Measurements from ENCODE around the gene PWWP2B.

GRCh38 chr10:132414402-132415016, 17.5 kb downstream of the PWWP2B start:
- TF ChIP-seq, protein P1, sequence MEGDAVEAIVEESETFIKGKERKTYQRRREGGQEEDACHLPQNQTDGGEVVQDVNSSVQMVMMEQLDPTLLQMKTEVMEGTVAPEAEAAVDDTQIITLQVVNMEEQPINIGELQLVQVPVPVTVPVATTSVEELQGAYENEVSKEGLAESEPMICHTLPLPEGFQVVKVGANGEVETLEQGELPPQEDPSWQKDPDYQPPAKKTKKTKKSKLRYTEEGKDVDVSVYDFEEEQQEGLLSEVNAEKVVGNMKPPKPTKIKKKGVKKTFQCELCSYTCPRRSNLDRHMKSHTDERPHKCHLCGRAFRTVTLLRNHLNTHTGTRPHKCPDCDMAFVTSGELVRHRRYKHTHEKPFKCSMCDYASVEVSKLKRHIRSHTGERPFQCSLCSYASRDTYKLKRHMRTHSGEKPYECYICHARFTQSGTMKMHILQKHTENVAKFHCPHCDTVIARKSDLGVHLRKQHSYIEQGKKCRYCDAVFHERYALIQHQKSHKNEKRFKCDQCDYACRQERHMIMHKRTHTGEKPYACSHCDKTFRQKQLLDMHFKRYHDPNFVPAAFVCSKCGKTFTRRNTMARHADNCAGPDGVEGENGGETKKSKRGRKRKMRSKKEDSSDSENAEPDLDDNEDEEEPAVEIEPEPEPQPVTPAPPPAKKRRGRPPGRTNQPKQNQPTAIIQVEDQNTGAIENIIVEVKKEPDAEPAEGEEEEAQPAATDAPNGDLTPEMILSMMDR (IDR thresholded peaks at IDR 0.05): no peak
- TF ChIP-seq POLR2A (IDR thresholded peaks at IDR 0.05): no peak

Measured in heart left ventricle (tissue), 13 donors.